ENCODE data around the gene IL10RA. TPM values are rescaled to one million over a fixed set of nuclear protein-coding genes. Genes with fewer than 3 reads are reported as not detected.
"Not testable (repeated sequence)": the region's sequence is repeated elsewhere in the genome, so short reads cannot be mapped to it uniquely, and the experiment has no call there.

IL10RA gene
- total RNA-seq, 5 donors from 2014 or later (not counting 1 experiment from before 2014, with no cell fraction given): 195 to 450 (median 375) TPM

- DNase-seq (no peak), ATAC-seq (replicated peaks in 1 of 4) (no peak)
- no peaks in the 10 kb centered on the region for H3K27me3 Mint-ChIP-seq
- Histone ChIP-seq H3K27me3 (replicated peaks in 1 of 2; ENCODE audit: control insufficient read depth in 2 of 2, extremely low read depth in 1 of 2, insufficient read depth in 2 of 2, low read length in 1 of 2) (peaks cover 0 to 5% of the 10 kb centered on the region in 2 experiments), H3K9me3 (no peaks in the 10 kb centered on the region), H3K4me3 (ENCODE audit: control insufficient read depth in 1 of 2, extremely low read depth in 1 of 2, low read length in 1 of 2) (no peak overlapping the region), H3K36me3 (ENCODE audit: control insufficient read depth in 2 of 2, extremely low read depth in 1 of 2, insufficient read depth in 1 of 2, low read length in 1 of 2) (no peaks in the 10 kb centered on the region), H3K27ac (ENCODE audit: low read length) (no peak overlapping the region), H3K4me1 (ENCODE audit: control insufficient read depth in 1 of 2, extremely low read depth in 1 of 2, insufficient read depth in 2 of 2, low read length in 2 of 2) (peaks cover 23 to 34% of the 10 kb centered on the region in 2 experiments)
- peaks cover 38 to 54% (median 39%) of the 10 kb centered on the region in 3 donors for H3K4me1 Mint-ChIP-seq
- H3K4me3 Mint-ChIP-seq: no peak overlapping the region
- 50% methylated on average over 3 of the region's 5 CpGs for WGBS (ENCODE audit: insufficient coverage)
- ChIA-PET POLR2A (interaction anchor here in 1 of 2 donors (0.6 kb wide), 1 partner anchor 117 kb away, joined by 3 read pairs; no protein-coding TSS in a partner anchor), CTCF (interaction anchor here (1.1 to 1.4 kb wide), 4 partner anchors 30 to 136 kb away, joined by 3 to 5 read pairs (median 3); no protein-coding TSS in a partner anchor)
- peaks cover 5% of the 10 kb centered on the region for H3K36me3 Mint-ChIP-seq
- H3K27ac Mint-ChIP-seq: peak overlapping the region in 1 of 2 donors; percentile 39
- H3K9me3 Mint-ChIP-seq: no peaks in the 10 kb centered on the region
Observed at GRCh38 chr11:117944554-117944953, 41.6 kb upstream of the IL10RA start.

DNA sequence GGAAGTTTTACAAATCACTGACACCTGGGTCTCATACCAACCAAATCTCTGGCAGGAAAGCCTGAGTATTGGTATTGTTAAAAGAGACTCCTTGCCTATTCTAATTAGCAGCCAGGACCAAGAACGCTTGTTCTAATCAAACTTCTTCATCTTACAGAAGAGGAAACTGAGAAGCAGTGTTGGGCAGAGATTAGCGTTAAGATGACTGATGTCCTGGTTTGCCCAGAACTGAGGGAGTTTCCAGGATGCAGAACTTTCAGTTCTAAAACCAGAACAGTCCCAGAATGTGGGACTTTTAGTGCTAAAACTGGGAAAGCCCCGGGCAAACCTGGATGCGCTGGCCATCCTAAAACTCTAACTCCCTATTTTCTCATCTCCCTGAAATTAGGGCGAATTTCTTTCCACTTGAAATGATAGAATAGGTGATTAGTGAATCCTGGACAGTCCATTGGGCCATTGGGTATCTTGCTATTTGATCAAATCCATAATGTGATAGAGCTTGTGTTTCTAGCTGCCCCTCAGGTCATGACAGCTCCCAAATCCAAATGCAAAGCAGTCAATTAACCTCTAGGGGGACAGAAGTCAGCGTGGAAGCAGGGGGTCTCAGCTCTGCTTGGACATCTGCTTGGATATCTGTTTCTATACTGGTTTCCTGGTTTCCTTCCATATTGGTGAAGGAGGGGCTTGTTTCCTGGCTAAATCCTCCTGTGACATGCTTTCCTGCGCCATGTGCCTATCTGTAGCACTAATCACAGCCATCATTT lies 41.0 kb upstream of the IL10RA start:
- H3K4me1 ChIP-seq (ENCODE audit: control insufficient read depth in 1 of 2, extremely low read depth in 1 of 2, insufficient read depth in 2 of 2, low read length in 2 of 2): peaks cover 30 to 41% of the 10 kb centered on the region in 2 experiments
- ChIA-PET CTCF (interaction anchor here (1.0 to 1.4 kb wide), 5 partner anchors 30 to 137 kb away, joined by 3 to 5 read pairs (median 3); no protein-coding TSS in a partner anchor), POLR2A (interaction anchor here in 1 of 2 donors (0.6 kb wide), 1 partner anchor 118 kb away, joined by 3 read pairs; no protein-coding TSS in a partner anchor)
- Mint-ChIP-seq H3K27me3 (no peaks in the 10 kb centered on the region), H3K27ac (no peak overlapping the region), H3K4me1 (peaks cover 45 to 61% (median 46%) of the 10 kb centered on the region in 3 donors), H3K9me3 (no peaks in the 10 kb centered on the region), H3K36me3 (peaks cover 5% of the 10 kb centered on the region), H3K4me3 (no peak overlapping the region)
- H3K27me3 ChIP-seq (replicated peaks in 1 of 2; ENCODE audit: control insufficient read depth in 2 of 2, extremely low read depth in 1 of 2, insufficient read depth in 2 of 2, low read length in 1 of 2): peaks cover 0 to 5% of the 10 kb centered on the region in 2 experiments
- H3K36me3 ChIP-seq (ENCODE audit: control insufficient read depth in 2 of 2, extremely low read depth in 1 of 2, insufficient read depth in 1 of 2, low read length in 1 of 2): no peaks in the 10 kb centered on the region
- no CpG with 5 or more reads among the region's 7 CpGs for WGBS (ENCODE audit: insufficient coverage)
- DNase-seq: no peak
- no peak for ATAC-seq (replicated peaks in 1 of 4)
- H3K9me3 ChIP-seq: no peaks in the 10 kb centered on the region
- no peak overlapping the region for H3K4me3 ChIP-seq (ENCODE audit: control insufficient read depth in 1 of 2, extremely low read depth in 1 of 2, low read length in 1 of 2)
- no peak overlapping the region for H3K27ac ChIP-seq (ENCODE audit: low read length)

GRCh38 chr11:117946156-117946841 lies 39.9 kb upstream of the IL10RA start:
- H3K36me3 Mint-ChIP-seq: peaks cover 5% of the 10 kb centered on the region
- no peak for ATAC-seq (replicated peaks in 1 of 4)
- H3K27me3 Mint-ChIP-seq: no peaks in the 10 kb centered on the region

GRCh38 chr11:117946842-117947526 lies 39.2 kb upstream of the IL10RA start:
- H3K9me3 ChIP-seq: no peaks in the 10 kb centered on the region
- Mint-ChIP-seq H3K4me3 (peak overlapping the region in 1 of 3 donors; percentile 77), H3K27ac (peak overlapping the region; percentile 67 to 85), H3K4me1 (peaks cover 63 to 78% (median 63%) of the 10 kb centered on the region in 3 donors), H3K27me3 (no peaks in the 10 kb centered on the region), H3K36me3 (peaks cover 5% of the 10 kb centered on the region), H3K9me3 (no peaks in the 10 kb centered on the region)
- ChIA-PET POLR2A (interaction anchor here in 1 of 2 donors (0.6 kb wide), 1 partner anchor 11 kb away, joined by 3 read pairs; no protein-coding TSS in a partner anchor), CTCF (interaction anchor here (0.5 to 8.2 kb wide), 46 partner anchors 9 to 611 kb away, joined by 3 to 138 read pairs (median 4); partner anchors contain the start of genes FXYD2 (in 1 of the 2) and IL10RA (in 1 of the 2))
- H3K4me3 ChIP-seq (ENCODE audit: control insufficient read depth in 1 of 2, extremely low read depth in 1 of 2, low read length in 1 of 2): no peak overlapping the region
- ATAC-seq (replicated peaks in 1 of 4) (peak in 1 of 4 experiments; percentile 28), DNase-seq (peak; percentile 33 to 88 (median 74))
- no peaks in the 10 kb centered on the region for H3K36me3 ChIP-seq (ENCODE audit: control insufficient read depth in 2 of 2, extremely low read depth in 1 of 2, insufficient read depth in 1 of 2, low read length in 1 of 2)
- WGBS (ENCODE audit: insufficient coverage): 38% methylated on average over 4 of the region's 7 CpGs
- H3K4me1 ChIP-seq (ENCODE audit: control insufficient read depth in 1 of 2, extremely low read depth in 1 of 2, insufficient read depth in 2 of 2, low read length in 2 of 2): peaks cover 47 to 58% of the 10 kb centered on the region in 2 experiments
- H3K27me3 ChIP-seq (replicated peaks in 1 of 2; ENCODE audit: control insufficient read depth in 2 of 2, extremely low read depth in 1 of 2, insufficient read depth in 2 of 2, low read length in 1 of 2): no peaks in the 10 kb centered on the region
- H3K27ac ChIP-seq (ENCODE audit: low read length): peak overlapping the region; percentile 17

More at GRCh38 chr11:117946156-117946841, 39.9 kb upstream of the IL10RA start:
- H3K27ac ChIP-seq (ENCODE audit: low read length): no peak overlapping the region
- H3K9me3 Mint-ChIP-seq: no peaks in the 10 kb centered on the region
- H3K27ac Mint-ChIP-seq: no peak overlapping the region
- no peaks in the 10 kb centered on the region for H3K36me3 ChIP-seq (ENCODE audit: control insufficient read depth in 2 of 2, extremely low read depth in 1 of 2, insufficient read depth in 1 of 2, low read length in 1 of 2)
- ChIA-PET POLR2A (no interaction called here), CTCF (interaction anchor here (0.5 to 8.2 kb wide), 46 partner anchors 9 to 611 kb away, joined by 3 to 138 read pairs (median 4); partner anchors contain the start of genes FXYD2 (in 1 of the 2) and IL10RA (in 1 of the 2))
- H3K27me3 ChIP-seq (replicated peaks in 1 of 2; ENCODE audit: control insufficient read depth in 2 of 2, extremely low read depth in 1 of 2, insufficient read depth in 2 of 2, low read length in 1 of 2): peaks cover 0 to under 1% of the 10 kb centered on the region in 2 experiments
- no peak for DNase-seq
- H3K4me1 ChIP-seq (ENCODE audit: control insufficient read depth in 1 of 2, extremely low read depth in 1 of 2, insufficient read depth in 2 of 2, low read length in 2 of 2): peaks cover 40 to 52% of the 10 kb centered on the region in 2 experiments
- H3K9me3 ChIP-seq: no peaks in the 10 kb centered on the region
- 86% methylated on average over 1 of the region's 5 CpGs for WGBS (ENCODE audit: insufficient coverage)
- H3K4me3 ChIP-seq (ENCODE audit: control insufficient read depth in 1 of 2, extremely low read depth in 1 of 2, low read length in 1 of 2): no peak overlapping the region
- H3K4me1 Mint-ChIP-seq: peaks cover 56 to 71% (median 56%) of the 10 kb centered on the region in 3 donors
- H3K4me3 Mint-ChIP-seq: no peak overlapping the region

GRCh38 chr11:117947751-117948150 lies 38.4 kb upstream of the IL10RA start:
- H3K27ac ChIP-seq (ENCODE audit: low read length): peak overlapping the region; percentile 17
- H3K36me3 Mint-ChIP-seq; H3K27me3 Mint-ChIP-seq; DNase-seq; ATAC-seq (replicated peaks in 1 of 4); H3K36me3 ChIP-seq (ENCODE audit: control insufficient read depth in 2 of 2, extremely low read depth in 1 of 2, insufficient read depth in 1 of 2, low read length in 1 of 2); H3K27me3 ChIP-seq (replicated peaks in 1 of 2; ENCODE audit: control insufficient read depth in 2 of 2, extremely low read depth in 1 of 2, insufficient read depth in 2 of 2, low read length in 1 of 2); H3K9me3 ChIP-seq; H3K4me3 ChIP-seq (ENCODE audit: control insufficient read depth in 1 of 2, extremely low read depth in 1 of 2, low read length in 1 of 2); H3K9me3 Mint-ChIP-seq: not testable (repeated sequence)
- peak overlapping the region; percentile 58 to 85 for H3K27ac Mint-ChIP-seq
- ChIA-PET POLR2A (interaction anchor here (0.5 to 0.7 kb wide), 5 partner anchors 12 to 1444 kb away, joined by 3 to 10 read pairs (median 3); no protein-coding TSS in a partner anchor), CTCF (interaction anchor here (0.5 to 8.2 kb wide), 19 partner anchors 8 to 522 kb away, joined by 3 to 138 read pairs (median 5); no protein-coding TSS in a partner anchor)
- peaks cover 54 to 66% of the 10 kb centered on the region in 2 experiments for H3K4me1 ChIP-seq (ENCODE audit: control insufficient read depth in 1 of 2, extremely low read depth in 1 of 2, insufficient read depth in 2 of 2, low read length in 2 of 2)
- H3K4me1 Mint-ChIP-seq: peaks cover 70 to 86% (median 71%) of the 10 kb centered on the region in 3 donors
- no CpG with 5 or more reads among the region's 10 CpGs for WGBS (ENCODE audit: insufficient coverage)
- peak overlapping the region in 1 of 3 donors; percentile 77 for H3K4me3 Mint-ChIP-seq
